ENCODE measurements around the gene GPAM. TPM values are rescaled to one million over a fixed set of nuclear protein-coding genes. Genes with fewer than 3 reads are reported as not detected.

Gene GPAM
- total and polyA plus RNA-seq, 12 donors: 10.7 to 36.6 (median 20.6) TPM

- no peak for TF ChIP-seq CTCF (IDR thresholded peaks at IDR 0.05)
- no peaks in the 10 kb centered on the region for H3K4me1 ChIP-seq
- H3K4me3 ChIP-seq: no peak overlapping the region
- peaks cover 0 to 45% (median 8%) of the 10 kb centered on the region in 9 donors for H3K36me3 ChIP-seq
- 86 to 91% methylated on average over 6 of the region's 6 CpGs for WGBS, 2 donors
- H3K27me3 ChIP-seq: no peaks in the 10 kb centered on the region
- ATAC-seq: no peak
- intact Hi-C loops (cut with DNase I): no loop called here
- DNase-seq: no peak
- H3K27ac ChIP-seq: no peak overlapping the region
- H3K9me3 ChIP-seq: no peaks in the 10 kb centered on the region
These were observed 36.8 kb downstream of the GPAM start for GRCh38 chr10:112146799-112147198.

- no peak overlapping the region for H3K27ac ChIP-seq
- WGBS, 2 donors: 86 to 91% methylated on average over 5 of the region's 5 CpGs
- no peak for TF ChIP-seq CTCF (IDR thresholded peaks at IDR 0.05)
- H3K4me1 ChIP-seq: no peaks in the 10 kb centered on the region
- peaks cover 0 to 30% (median 0%) of the 10 kb centered on the region in 9 donors for H3K36me3 ChIP-seq
- H3K9me3 ChIP-seq: no peaks in the 10 kb centered on the region
- no peaks in the 10 kb centered on the region for H3K27me3 ChIP-seq
- no peak for DNase-seq
- intact Hi-C loops (cut with DNase I): no loop called here
- H3K4me3 ChIP-seq: no peak overlapping the region
- no peak for ATAC-seq
These were observed 38.3 kb downstream of the GPAM start for GRCh38 chr10:112145263-112145662.

GRCh38 chr10:112143420-112143819, 40.1 kb downstream of the GPAM start:
- H3K36me3 ChIP-seq: peaks cover 0 to 15% (median 0%) of the 10 kb centered on the region in 9 donors
- no peak for DNase-seq

GRCh38 chr10:112141292-112141691, 42.3 kb downstream of the GPAM start:
- intact Hi-C loops (cut with DNase I): loop anchor here in 1 of 10 donors (5.0 kb wide), 1 partner anchor 389 kb away; no protein-coding TSS in a partner anchor
- no peak overlapping the region for H3K4me3 ChIP-seq
- ATAC-seq: no peak
- TF ChIP-seq CTCF (IDR thresholded peaks at IDR 0.05): no peak
- H3K4me1 ChIP-seq: peaks cover 0 to 4% (median 0%) of the 10 kb centered on the region in 9 donors
- H3K36me3 ChIP-seq: no peaks in the 10 kb centered on the region
- no peaks in the 10 kb centered on the region for H3K9me3 ChIP-seq
- no peaks in the 10 kb centered on the region for H3K27me3 ChIP-seq
- DNase-seq: no peak
- WGBS, 2 donors: 67 to 82% methylated on average over 5 of the region's 5 CpGs
- H3K27ac ChIP-seq: no peak overlapping the region

More at GRCh38 chr10:112143420-112143819, 40.1 kb downstream of the GPAM start:
- WGBS, 2 donors: 90 to 95% methylated on average over 4 of the region's 4 CpGs
- H3K4me1 ChIP-seq: no peaks in the 10 kb centered on the region
- intact Hi-C loops (cut with DNase I): loop anchor here in 1 of 10 donors (5.0 kb wide), 1 partner anchor 391 kb away; no protein-coding TSS in a partner anchor
- ATAC-seq: no peak
- TF ChIP-seq CTCF (IDR thresholded peaks at IDR 0.05): no peak
- no peaks in the 10 kb centered on the region for H3K9me3 ChIP-seq
- no peak overlapping the region for H3K27ac ChIP-seq
- H3K4me3 ChIP-seq: no peak overlapping the region
- H3K27me3 ChIP-seq: no peaks in the 10 kb centered on the region
